Stimulated activated naive CD4-positive, alpha-beta T cell (primary cell): ENCODE data around the gene BBS7.

Experiments
- DNase-seq, 6 experiments: peaks; one replicate each; lab custom pipeline; 2025; lab: John Stamatoyannopoulos, UW

Gene BBS7

DNA sequence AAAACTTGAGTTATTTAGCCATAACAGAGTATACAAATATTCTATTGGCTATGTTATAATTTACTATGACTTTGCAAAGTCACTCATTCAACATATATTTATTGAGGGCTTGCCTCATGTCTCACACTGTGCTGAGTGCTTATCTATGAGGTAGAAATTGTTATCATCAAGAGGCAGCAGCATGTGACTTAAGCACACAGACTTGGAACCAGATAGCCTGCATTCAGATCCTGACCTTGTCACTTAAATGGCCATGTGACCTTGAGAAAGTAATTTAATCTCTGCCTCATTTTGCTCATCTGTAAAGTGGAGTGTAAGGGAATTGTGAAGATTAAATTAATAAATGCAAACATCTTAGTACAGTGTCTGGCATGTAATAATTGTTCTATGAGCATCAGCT lies 79.3 kb downstream of the BBS7 start:
- DNase-seq = no peak

DNA sequence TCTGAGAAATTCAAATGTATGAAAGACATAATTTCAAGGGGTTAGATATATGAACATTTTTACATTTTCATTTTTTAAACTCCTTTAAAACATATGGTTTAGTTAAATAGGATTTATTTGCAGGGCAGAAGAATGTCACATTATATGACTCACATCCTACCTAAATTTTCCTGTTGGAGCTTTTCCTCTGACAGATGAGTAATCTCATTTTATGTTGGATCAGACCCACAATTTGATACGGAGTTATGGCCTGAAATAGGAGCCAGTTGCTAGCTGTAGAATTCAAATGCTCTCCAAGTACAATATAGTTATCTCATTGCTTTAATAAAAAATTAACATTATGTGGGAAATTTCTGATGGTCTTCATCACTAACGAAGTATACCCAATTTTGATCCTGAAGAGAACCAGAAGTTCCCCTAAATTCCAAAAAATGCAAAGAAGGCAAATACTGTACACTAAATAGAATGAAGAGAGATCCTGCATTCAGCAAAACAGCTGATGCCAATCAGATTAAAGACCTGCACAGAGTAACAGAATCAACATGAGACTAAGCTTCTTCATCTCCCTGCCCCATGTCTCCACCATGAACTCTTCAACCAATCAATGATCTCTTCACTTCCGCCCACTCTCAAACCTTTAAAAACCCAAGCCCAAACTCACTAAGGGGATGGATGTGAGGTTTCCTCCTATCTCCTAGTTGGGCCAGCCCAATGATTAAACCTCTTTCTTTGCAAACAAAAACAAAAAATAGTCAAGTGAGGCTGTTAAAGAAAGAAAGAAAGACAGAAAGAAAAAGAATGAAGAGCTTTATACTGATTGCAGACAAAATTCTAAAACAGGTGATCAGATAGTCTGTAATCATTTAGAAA lies 80.1 kb downstream of the BBS7 start:
- no peak for DNase-seq

GRCh38 chr4:121789455-121789854 lies 80.8 kb downstream of the BBS7 start:
- DNase-seq = no peak

DNA sequence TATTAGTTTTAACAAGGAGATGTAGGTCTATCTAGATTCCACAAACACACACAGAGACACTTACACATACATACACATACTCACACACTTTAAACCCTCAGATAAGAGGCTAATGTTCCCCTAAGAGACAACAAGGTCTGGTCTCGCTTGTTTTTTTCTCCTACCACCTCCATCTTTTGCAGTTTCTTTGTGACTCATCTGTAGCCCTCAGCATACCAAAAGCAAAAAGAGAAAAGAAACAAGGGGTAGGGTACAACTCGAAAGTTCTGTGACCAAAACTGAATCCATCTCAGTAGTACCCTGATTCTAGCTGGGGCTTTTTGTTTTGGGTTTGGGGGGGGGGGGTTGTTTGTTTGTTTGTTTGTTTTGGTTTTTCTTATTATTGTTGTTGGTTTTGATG lies 81.4 kb downstream of the BBS7 start:
- DNase-seq = no peak

DNA sequence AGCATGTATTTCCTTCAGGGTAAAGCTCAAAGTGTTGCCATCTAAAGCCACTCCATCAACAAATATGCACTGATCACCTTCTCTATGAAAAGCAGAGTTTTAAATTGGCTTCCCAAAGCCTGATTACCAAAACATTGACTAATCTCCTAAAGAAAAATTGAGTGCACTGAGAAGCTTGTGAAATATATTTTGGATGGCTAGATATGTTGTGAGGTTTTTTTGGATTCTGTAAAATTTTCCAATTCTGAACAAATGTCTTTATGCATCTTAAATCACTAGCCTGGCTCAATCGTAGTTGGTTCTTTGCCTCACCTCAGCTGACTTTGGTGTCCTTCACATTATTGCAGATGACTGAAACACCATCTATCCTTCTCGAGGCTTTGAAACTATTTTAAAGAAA lies 84.1 kb downstream of the BBS7 start:
- DNase-seq = no peak

DNA sequence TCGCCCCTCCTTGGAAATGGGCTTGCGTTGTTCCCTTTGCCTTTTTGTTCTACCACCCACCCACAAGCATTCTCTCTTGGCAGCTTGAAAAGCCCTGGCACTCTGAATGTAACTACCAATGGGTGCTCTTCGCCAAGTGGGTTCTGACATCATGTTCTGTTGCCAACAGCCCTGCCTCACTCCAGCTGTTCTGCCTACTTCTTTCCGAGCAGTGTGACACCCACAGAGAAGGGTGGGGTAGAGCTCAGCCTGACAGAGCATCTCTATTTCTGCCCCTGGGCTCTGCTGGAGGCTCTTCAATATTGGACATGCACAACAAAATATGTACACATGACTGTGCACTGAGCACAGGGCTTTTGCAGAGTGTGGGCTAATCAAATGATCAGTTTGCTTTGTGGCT lies 84.8 kb downstream of the BBS7 start:
- DNase-seq = no peak

GRCh38 chr4:121784975-121785374 lies 85.3 kb downstream of the BBS7 start:
- no peak for DNase-seq

DNA sequence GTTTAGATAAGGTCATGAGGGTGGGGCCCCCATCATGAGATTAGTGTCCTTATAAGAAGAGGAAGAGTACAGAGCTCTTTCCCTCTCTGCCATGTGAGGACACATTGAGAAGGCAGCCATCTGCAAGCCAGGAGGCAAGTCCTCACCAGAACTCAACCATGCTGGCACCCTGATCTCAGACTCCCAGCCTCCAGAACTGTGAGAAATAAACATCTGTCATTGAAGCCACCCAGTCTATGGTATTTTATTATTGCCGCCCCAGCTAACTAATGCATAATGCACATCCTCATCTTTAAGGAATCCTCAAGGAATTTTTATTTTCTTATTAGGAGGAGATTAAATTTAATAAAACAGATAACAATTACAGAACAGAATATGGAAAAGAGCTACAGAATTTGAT lies 85.9 kb downstream of the BBS7 start:
- DNase-seq = no peak

GRCh38 chr4:121783210-121783609 lies 87.1 kb downstream of the BBS7 start:
- DNase-seq = no peak

DNA sequence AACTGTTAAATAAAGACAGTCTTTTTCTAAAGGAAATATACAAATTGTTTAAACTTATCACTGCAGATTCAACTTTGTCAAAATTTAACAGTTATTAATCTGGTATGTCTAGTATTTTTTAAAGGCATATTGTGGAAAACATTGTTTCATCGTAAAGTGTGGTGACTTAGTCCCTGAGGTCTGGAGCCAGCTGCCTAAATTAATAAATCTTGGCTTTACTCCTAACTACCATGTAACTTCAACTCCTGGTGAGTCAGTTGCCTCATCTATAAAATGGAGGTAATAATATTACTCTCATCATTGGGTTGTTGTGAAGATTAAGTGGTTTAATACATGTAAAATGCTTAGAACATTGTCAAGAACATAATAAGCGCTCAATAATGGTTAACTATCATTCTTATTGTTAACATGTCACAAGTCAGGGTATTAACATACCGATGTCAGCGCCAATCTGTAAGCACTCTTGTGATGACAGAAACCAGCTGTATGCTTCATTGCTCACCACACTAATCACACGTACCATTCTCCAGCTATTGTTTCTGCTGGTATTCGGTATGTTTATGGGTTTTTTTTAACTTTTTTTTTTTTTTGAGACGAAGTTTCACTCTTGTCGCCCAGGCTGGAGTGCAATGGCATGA lies 91.2 kb downstream of the BBS7 start:
- DNase-seq = no peak

- no peak for DNase-seq
These were observed 92.6 kb downstream of the BBS7 start for GRCh38 chr4:121777625-121778024.

DNA sequence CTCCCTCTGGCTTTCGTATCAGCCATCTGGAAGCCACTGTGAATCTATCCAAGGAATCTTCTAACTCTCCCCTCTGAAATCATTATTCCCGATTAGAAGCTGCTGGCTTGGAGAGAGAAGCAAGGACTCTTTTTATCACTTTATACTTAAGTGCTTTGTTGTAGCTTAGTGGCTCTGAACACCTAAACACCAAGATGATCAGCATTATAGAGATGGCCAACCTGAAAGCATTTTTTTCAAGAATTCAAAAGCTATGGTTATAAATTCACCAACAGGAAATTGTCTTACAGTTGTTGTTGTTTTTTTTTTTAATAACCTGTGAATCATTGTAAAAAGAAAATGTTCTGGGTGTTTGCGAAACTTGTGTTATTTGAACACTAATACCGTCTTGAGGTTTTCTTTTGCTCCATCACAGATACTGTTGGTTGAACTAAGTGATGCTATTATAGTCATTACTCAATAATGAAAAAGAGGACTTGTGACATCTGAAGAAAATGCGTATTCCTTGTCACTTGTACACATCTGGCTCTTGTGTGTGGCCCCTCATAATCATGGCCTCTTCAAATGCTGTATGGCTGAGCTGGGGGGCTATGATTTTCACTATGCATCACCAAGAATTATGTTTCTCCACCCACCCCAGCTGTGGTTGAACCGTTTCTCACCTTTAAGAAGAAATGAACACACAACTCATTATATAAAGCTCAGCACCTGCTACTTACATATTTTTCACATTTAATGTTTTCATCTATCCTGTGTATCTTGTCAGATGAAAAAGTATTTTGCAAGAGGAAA lies 93.5 kb downstream of the BBS7 start:
- no peak for DNase-seq
